Inferior parietal cortex (tissue), 1 donor: ENCODE results near the gene CNTN2.

Source experiments
- DNase-seq: peaks from one replicate; pipeline ENCODE4 v3.0.0-alpha.2; 2016; ENCODE audit errors: extremely low spot score

Gene CNTN2

GRCh38 chr1:205042911-205043806, at the start of gene CNTN2:
Gene CNTN2, plus strand, starts transcription at chr1:205043212. Its CDS starts 9,974 bp downstream, at chr1:205053186.
- DNase-seq = peak; percentile 79

GRCh38 chr1:204994086-204994862, 48.7 kb upstream of the CNTN2 start:
- no peak for DNase-seq

- no peak for DNase-seq
These were observed 46.0 kb upstream of the CNTN2 start for GRCh38 chr1:204996981-204997380.

GRCh38 chr1:204997591-204998355, 45.2 kb upstream of the CNTN2 start:
- no peak for DNase-seq

GRCh38 chr1:205001162-205001561, 41.9 kb upstream of the CNTN2 start:
- no peak for DNase-seq

GRCh38 chr1:205002705-205003104, 40.3 kb upstream of the CNTN2 start:
- DNase-seq = no peak

DNA sequence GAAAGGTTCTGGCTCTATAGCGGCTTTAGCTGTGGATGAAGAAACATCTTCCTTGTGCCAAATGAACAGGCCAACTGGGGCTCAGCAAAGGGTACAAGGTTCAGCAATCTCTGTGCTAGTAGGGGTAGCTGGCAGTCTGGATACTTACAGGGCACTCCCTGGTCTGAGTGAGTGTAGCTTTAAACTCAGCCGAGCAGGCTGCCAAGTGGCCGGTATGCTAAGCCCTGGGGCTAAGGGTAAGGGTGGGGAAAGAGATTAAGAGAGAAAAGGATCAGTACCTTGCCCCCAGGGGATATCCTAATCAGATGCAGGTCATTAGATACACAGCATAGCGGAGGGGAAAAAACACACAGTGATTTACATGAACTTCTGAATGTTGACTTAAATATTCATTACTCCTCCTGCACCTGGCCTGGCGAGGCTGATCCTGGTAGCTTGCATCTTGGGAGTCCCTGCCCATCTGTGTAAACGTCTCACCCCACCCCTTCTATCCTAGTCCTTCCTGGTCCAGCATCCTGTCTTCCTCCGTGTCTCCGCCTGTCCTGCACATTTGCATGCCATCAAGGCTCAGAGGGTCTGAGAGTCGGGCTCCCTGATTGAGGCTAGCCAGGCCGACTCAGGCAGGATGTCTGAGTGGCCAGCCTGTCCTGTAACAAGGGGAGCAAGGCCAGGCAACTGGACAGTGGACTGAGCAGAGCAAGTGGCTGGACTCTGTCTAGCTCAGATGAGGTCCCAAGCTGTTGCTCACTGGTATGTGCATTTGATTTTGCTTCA, 39.5 kb upstream of the CNTN2 start:
- no peak for DNase-seq

DNA sequence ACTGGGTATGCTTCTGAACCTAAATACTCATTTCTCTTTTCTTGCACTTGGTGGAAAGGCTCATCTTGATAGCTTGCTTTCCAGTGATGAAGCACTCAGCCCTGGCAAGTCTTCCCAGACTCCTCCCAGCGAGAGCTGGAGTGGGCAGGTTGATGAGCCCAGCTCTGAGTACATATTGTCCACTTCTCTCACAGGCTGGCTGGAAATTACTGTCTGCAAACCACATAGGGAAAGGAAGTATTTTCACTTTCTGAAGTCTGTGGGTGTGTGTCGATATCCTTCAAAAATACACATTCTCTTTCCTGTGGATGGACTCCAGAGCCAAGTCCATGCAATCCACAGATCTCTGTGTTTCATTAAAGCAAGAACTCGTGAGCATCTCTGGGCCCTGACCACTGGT, 38.7 kb upstream of the CNTN2 start:
- peak; percentile 57 for DNase-seq

DNA sequence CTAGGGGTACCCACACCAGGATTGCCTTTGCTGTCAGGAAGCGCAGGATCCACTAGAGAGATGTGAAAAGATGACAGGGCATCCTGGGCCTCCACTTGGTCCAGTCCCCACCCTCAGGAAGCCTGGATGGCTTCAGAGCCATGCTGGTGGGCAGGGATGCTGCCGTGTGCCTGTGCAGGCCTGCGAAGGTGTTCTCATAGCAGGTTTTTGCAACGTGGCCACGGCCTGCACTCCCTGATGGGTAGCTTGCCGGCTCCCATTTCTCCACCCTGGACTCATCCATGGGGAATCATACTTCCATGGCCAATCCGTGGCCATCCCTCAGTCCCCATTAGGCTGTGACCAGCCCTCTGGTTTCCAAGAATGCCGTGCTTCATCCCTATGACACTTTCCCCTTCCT, 34.1 kb upstream of the CNTN2 start:
- DNase-seq = no peak

DNA sequence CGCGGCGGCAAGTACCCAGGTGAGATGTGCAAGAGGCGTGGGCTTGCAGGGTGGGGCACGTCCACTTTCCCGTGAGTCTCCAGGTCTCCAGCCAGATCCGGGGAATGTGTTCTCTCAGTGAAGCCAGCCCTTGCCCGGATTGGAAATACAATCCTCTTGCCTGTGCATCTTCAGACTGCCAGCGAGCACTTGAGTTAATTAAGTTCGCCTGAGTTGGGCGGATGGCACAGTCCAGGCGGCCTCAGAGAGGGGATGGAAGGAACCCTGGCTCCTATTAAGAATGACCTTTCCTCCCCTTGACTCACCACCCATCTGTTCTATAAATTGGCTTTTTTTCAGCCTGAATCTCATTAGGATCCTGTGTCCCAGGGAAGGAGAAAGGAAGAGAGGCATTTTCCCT, 33.3 kb upstream of the CNTN2 start:
- DNase-seq = no peak

GRCh38 chr1:205012391-205013140, 30.4 kb upstream of the CNTN2 start:
- DNase-seq = no peak

DNA sequence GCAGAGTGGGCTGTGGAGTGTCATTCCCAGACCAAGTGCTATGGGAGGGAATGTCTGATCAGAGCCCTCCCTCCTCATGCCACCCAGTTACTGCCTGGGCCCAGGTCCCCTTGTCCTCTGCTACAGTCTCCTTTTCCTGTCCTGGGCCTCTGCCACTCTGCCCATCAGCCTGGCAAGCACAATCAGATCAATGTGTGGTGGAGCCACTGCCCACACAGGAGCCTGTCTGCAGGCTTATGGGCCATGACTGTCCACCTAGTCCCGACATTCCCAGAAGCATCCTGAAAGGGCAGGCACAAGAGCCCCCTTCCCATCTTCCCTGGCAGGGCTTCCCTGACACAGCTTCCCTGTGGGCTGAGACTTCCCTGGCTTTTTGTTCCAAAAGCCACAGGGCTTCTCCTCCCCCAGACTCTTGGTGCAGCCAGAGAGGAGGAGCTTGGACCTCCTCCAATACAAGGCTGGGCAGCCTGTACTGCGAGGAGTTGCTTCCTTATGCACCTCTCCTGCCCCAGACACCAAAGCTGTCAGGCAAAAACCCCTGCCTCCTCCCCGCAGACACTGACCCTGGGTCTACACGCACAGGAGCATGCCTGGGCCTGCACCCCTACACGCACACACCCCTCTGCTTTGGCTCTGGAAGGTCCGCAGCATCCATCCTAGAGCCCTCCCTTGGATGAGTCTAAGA, 29.2 kb upstream of the CNTN2 start:
- no peak for DNase-seq

DNA sequence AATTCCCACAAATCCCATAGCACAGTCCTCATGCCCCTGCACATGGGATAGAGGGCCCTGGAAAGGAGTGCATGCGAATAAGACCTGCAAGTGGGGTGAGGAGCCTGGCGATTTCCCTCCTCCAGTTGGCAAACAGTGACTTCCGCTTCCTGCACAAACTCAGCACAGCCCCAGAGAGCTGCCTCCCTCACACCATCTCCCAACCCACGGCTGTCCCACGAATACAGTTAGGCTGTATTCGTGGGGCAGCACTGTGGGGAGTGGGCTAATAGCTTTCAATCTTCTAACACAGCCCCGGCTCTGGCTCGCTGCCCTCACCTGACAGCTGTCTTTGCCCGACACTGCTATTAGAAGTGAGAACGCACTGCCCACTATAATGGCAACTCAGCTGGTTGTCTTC, 28.2 kb upstream of the CNTN2 start:
- no peak for DNase-seq

DNA sequence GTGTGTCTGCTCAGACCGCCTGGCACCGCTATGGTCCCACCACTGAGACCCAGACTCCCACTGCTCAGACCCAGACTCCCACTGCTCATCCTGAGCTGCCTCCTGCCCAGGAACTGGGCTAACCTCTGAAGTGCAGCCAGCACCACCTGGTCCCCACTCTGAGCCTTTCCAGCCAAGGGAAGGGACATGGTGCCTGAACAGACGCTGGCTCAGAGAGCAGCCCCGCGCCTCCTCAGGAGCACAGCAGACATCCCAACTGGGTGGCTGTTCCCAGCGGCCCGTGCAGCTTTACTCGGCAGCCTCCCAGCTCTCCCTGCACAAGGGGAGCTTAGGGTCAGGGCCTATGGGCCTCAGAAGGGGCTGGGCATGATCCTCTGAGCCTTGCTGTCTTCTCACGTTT, 27.8 kb upstream of the CNTN2 start:
- no peak for DNase-seq

- no peak for DNase-seq
These were observed 26.9 kb upstream of the CNTN2 start for GRCh38 chr1:205016075-205016474.

- DNase-seq = no peak
These were observed 26.4 kb upstream of the CNTN2 start for GRCh38 chr1:205016584-205016983.

DNA sequence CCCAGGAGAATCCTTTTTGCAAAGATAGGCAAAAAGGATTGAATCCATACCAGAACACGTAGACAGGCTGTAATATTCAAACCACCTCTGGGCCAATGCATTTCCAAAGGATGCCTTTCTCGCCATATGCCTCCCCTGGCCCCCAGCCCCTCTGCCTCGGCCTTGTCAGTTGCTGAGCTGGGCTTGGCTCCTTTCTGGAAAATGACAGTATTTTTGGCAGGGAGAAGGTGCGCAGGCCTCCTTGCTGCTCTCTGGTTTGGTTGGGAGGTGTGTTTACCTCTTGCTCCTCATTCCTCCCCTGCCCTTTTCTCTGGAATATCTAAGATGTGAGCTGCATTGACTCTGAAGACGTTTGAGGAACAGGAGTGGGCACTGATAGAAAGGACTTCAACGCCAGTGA, 26.0 kb upstream of the CNTN2 start:
- DNase-seq = no peak

- DNase-seq = no peak
These were observed 25.2 kb upstream of the CNTN2 start for GRCh38 chr1:205017766-205018165.

DNA sequence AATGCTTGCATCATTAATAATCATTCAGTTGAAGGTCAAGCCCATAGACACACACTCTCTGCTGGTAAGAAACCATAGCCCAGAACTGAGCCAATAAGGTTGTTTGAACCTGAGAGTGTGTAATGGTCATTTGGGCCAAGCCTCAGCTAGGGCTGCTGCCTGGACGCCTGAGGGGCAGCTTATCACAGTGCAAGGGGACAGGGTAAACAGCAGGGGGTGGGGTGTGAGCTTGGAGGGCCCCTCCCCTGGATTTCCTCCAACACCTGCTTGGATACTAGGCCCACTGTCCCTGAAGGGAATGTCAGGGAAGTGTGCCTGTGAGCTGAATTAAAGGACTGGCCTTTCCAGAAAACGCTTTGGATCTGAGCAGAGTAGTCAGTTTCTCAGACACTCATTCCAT, 24.6 kb upstream of the CNTN2 start:
- DNase-seq = no peak

DNA sequence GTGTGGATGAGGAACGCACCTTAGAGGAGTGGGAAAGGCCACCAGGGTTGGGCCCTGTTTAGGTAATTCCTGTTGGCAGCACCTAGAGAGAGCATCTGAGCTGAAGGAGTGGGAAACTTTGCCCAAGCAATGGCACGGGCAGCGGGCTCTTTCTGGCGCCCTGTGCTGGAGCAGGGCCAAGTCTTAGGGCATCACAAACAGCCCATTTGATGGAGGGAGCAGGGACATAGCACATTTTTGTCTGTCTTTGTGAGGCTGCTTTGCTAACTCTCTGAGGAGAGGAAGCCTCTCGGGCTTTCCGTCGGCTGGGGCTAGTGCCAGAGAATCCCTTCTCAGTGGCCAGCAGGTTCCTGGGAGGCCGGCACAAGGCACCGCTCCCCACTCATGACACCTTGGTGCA, 22.5 kb upstream of the CNTN2 start:
- no peak for DNase-seq
